Left kidney (tissue), 8 donors: ENCODE measurements around the gene PGM2L1. TPM values are rescaled to one million over a fixed set of nuclear protein-coding genes. Genes with fewer than 3 reads are reported as not detected.
A peak's percentile ranks its signal among the peaks of the same experiment; 100 is the strongest.
"Not testable (repeated sequence)": the region's sequence is repeated elsewhere in the genome, so short reads cannot be mapped to it uniquely, and the experiment has no call there.

Source experiments
- DNase-seq: peaks from one replicate; pipeline ENCODE4 v3.0.0-alpha.2; 2013
- long read RNA-seq, 8 donors: transcript quantifications; one replicate each; lab custom pipeline, GENCODE V29; 2026
- polyA plus RNA-seq: library from polyadenylated mRNA; unstranded; fragments of 120-200 nt; gene quantifications from one replicate; pipeline ENCODE4 v1.2.1, GENCODE V29; 2013; ENCODE audit not compliant: insufficient read length

PGM2L1 gene
- polyA plus RNA-seq = 4.4 TPM
- long read RNA-seq, donor 1, full-length matches to known transcripts = 2 of 2 reads
- long read RNA-seq, donor 1, partial matches to known transcripts = 0 of 2 reads
- long read RNA-seq, donor 1, other reads (novel, unspliced or antisense) = 0 of 2 reads
- long read RNA-seq, donor 2, full-length matches to known transcripts = 1 of 1 reads
- long read RNA-seq, donor 2, partial matches to known transcripts = 0 of 1 reads
- long read RNA-seq, donor 2, other reads (novel, unspliced or antisense) = 0 of 1 reads
- long read RNA-seq, donor 3 = 0 reads
- long read RNA-seq, donor 4 = 0 reads
- long read RNA-seq, donor 5 = 0 reads
- long read RNA-seq, donor 6 = 0 reads
- long read RNA-seq, donor 7, partial matches to known transcripts = 0 of 1 reads
- long read RNA-seq, donor 7, other reads (novel, unspliced or antisense) = 0 of 1 reads
- long read RNA-seq, donor 8, partial matches to known transcripts = 0 of 1 reads
- long read RNA-seq, donor 8, other reads (novel, unspliced or antisense) = 0 of 1 reads

GRCh38 chr11:74398244-74399159 is at the start of gene PGM2L1:
Gene PGM2L1 (minus strand): TSS chr11:74398433. CDS start chr11:74398161, 272 bp downstream.
- peak; percentile 96 for DNase-seq

GRCh38 chr11:74447720-74448119 is 49.5 kb upstream of the PGM2L1 start:
- DNase-seq = no peak

DNA sequence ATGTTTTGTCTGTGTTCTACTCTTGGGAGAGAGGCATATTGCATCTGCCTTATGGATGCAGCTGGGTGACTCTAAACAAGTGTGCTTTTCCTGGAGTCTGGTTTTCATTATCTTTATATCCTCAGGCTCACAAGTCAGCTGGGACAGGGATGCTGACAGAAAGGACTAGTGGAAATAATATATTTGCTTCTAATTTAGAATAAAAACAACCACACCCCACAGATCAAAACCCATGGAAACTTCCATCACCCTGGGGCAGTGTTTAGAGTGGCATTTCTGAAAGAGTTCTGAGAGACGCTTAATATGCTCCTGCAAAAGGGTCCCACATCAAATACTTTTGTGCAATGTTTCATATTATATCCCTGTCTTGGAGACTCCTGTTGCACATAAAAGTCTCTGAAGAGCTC is 48.3 kb upstream of the PGM2L1 start:
- DNase-seq = no peak

GRCh38 chr11:74444173-74444826 is 46.1 kb upstream of the PGM2L1 start:
- no peak for DNase-seq

DNA sequence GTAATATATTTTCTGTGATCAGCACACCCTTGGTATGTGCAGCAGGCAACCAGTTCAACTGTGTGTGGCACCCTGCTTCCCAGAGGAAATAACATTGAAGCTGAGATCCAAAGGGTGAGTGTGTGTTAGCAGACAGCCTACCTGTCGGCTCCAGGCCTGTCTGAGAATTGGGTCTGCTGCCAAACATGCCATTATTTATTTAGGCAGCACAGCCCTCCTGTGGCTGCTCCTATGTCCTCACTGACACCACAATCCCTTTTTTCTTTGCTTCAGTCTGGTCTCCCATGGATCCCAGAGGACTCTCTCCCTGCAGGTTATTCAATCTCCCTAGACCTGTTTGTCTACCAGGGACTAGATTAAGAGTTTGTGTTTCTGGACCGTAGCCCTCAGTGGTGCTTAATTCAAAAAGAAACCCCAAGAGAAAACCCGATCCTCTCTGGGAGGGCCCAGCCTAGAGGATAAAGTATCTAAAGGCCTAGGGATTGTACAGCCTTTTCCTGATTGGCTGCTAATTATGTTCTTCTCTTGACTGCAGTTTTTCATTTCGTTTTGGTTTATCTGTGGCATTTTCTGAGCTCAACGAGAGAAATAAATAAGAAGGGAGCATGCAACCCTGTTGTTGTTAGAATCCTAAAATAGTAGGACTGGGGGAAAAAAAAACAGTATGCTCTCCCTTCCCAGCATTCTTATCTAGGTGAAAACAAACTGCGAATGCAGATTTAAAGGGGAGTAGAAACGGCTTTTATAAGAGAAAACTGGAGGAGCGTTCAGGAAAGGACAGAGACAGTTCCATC is 45.0 kb upstream of the PGM2L1 start:
- DNase-seq = no peak

DNA sequence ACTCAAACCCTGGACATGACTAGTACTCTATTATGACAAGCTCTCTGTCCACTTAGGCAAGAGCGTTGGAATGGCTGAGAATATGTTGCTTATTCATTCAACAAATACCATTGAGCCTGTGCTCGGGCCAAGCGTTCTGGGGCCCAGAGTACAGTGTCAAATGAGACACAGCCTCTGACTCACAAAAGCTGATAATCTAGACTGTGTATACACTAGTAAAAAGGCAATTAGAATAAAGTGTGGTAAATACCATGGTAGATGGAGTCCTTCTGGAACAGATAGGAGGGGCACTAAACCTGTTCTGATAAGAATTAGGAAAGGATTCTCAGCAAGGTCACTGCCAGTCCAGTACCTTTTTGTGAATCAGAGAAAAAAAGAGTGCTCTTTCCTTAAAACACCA is 44.4 kb upstream of the PGM2L1 start:
- DNase-seq = no peak

GRCh38 chr11:74438681-74439080 is 40.4 kb upstream of the PGM2L1 start:
- no peak for DNase-seq

DNA sequence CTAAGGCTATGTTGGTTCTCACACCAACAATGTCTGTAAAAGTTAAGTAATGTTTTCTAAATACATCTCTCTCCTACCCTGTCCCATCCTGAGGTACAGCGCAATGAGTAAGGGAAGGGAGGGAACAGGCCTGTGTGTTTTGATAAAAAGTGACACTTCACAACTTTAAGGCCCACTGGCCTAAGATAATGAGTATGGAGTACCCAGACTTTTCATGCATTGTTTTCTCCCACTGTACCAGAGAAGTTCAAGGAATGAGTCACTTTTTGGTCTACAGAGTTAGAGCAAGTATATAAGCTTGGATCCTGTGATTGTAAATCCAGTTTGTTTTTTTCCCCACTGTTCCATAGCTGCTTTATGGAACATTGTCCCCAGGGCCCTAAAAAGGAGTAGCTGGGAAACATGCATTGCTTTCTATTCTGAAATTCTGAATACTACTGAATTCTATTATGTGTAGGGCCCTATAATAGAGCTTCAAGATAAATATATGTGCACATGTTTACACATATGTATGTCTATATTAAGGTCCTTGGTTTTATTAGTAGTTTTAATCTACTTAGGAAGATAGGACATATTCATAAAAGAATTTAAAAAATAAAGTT is 39.3 kb upstream of the PGM2L1 start:
- DNase-seq = no peak

- no peak for DNase-seq
These were observed 36.3 kb upstream of the PGM2L1 start for GRCh38 chr11:74434528-74434927.

DNA sequence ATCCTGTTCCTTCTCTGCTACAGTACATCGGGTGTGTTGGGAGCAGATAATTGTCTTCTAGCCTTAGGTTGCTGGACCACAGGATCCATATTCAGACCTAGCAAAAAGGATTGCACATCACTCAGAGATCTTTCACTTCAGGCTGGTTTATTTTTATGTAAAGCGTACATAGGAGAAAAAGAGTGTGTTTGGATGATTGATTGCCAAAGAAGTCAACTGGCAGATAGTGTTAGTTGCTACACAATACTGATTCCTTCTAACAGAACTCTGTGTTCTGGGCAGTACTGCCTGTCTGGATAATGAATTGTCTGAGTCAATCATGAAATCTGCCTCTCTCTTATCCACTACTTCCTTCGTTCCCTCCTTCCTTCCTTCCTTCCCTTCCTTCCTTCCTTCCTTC is 31.0 kb upstream of the PGM2L1 start:
- DNase-seq = no peak

DNA sequence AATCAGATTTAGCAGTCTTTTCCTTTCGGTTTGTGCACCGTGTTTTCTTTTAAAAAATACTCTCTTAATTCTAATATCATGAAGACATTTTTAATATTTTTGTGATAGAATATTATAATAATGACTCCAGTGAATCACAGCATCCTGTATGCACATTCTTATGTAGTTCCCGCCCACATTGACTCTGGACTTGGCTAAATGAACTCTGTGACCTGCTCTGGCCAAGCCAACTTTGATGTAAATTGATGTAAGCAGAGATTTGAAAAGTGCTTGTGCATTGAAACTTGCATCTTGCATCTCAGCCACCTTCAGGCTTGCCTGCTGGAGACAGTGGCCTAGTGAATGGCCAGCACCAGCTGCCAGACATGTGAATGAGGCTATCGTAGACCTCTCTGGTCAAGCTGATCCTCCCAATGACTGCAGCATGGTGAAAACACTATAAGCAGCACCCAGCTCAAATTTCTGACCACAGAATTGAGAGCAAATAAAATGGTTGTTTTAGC is 29.2 kb upstream of the PGM2L1 start:
- DNase-seq = no peak

DNA sequence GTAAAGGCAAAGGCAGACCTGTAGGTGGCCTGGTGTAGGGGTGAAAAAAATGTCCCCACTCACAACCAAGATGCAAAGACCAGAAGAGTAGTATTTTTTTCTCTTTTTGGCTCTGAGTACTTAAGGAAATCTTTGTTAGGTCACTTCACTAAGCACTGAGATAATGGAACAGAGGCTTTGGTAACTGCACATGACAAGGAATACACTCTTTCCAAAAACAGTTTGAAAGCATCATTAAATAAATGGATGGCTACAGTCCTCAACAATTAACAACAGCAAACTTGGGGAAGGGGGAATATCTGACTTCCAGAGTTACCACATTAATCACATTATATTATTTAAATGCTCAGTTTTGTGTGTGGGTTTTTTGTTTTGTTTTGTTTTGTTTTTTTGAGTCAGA is 26.9 kb upstream of the PGM2L1 start:
- no peak for DNase-seq

- no peak for DNase-seq
These were observed 20.3 kb upstream of the PGM2L1 start for GRCh38 chr11:74418509-74418895.

GRCh38 chr11:74417860-74418508 is 19.8 kb upstream of the PGM2L1 start:
- peak; percentile 11 for DNase-seq

- peak; percentile 43 for DNase-seq
These were observed 19.2 kb upstream of the PGM2L1 start for GRCh38 chr11:74417379-74417804.

- not testable (repeated sequence) for DNase-seq
These were observed 18.7 kb upstream of the PGM2L1 start for GRCh38 chr11:74416974-74417373.

GRCh38 chr11:74412733-74413359 is 14.6 kb upstream of the PGM2L1 start:
- no peak for DNase-seq

- no peak for DNase-seq
These were observed 14.1 kb upstream of the PGM2L1 start for GRCh38 chr11:74412321-74412720.

DNA sequence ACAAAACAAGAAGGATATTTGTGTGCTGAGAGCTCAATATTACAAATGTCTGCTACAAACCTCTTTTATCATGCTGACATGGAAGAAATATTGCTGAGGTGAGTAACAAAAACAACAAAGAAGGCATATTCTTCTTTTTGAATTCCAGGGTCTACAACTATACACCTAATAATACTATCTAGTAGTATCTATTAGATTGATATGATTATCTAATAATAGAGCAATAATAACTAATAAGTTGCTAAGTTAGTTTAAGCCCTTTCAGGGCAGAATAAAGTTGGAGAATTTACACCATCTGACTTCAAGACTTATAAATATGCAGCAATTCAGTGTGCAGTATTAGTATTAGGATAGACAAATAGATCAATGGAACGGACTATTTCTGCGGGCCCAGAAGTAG is 11.4 kb upstream of the PGM2L1 start:
- DNase-seq = no peak
